NCI-H2196 treated with DMSO at 0.1 percent for 48 hours (cell line): ENCODE results near the gene FAM193B.
A peak's percentile ranks its signal among the peaks of the same experiment; 100 is the strongest.

Source experiments
- DNase-seq: peaks from one replicate; lab custom pipeline; 2025; ENCODE audit not compliant: unreplicated experiment; lab: John Stamatoyannopoulos, UW

The FAM193B gene

DNA sequence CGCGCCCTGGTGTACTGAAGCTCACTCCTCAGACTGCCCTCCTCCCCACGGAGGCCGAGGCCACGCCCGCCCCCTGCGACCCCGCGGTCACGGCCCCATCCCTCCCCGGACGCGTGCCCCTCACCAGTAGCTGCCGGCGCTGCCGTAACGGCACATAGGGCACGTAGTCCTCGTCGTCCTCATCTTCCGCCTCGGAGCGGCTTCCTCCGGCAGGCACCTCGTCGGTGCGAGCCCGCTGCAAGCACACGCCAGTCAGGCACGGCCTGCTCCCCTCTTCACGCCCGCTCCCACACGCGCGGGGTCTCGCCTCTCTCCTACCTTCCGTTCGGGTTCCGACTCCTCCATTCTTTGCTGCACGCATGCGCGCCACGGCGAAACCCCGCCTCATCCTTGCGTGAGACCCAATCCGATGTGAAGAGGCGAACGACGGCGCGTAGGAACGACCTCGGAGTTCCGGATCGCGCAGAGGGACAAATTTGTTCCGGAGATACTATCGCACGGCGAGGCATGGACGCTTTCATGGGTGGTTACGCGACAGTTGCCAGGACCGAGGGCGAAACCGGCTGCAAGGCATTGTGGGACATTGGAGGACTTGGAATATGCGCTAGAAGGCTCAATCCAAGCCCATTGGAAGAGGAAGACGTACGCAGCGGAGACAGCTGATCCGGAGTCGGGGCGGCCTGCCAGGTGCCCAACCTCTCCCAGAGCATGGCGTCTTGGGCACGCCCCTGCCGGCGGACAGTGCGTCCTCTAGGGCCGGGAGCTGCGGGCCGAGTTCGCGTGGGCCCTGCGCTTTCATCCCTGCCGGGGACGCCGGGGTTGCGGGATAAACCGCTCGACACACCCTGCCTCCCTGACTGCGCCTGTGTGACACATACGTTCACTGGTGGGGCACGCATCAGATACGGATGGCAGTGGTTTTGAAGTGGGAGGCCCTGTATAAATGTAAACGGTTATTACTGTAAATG lies 37.5 kb downstream of the FAM193B start, which contains the start of gene DDX41:
TSS of gene DDX41 (minus strand) at position 361 of the 968 bp plus-strand sequence. CDS start at position 345, 16 bp downstream.
- peak; percentile 98 for DNase-seq

DNA sequence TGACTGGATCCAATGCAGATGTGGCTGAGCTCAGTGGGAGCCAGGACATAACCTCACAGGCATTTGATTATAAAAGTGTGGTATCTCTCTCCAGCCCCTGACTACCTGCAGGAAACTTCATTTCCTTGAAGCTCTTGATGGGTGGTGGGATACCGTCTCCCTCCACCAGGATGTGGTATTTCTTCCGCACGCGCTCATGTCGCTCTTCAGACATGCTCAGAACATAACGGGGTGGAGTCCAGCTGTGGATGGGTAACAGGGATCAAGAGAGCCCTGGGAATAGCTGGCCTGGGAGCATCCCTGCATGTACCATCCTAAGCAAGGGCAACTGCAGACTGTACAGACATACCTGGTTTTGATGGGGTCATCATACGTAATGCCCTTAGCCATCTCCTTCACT lies 38.8 kb downstream of the FAM193B start:
- DNase-seq, result no peak

DNA sequence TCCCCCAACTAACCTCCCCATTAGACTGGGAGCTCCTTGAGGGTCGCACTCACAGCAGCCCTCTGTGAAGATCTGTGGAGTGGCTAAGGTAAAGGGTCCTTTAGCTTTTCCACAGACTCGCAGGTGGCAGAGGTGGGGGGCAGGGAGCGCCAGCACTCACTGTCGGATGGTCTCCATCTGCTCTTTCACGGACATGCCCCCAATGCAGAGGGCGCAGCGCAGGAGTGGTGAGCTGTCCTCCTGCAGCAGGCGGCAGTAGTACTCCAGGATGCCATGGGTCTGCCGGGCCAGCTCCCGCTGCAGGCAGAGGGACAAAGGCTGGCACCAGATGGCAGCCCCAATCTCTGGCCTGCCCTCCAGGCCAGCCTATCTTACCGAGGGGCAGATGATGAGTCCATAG lies 39.8 kb downstream of the FAM193B start:
- no peak for DNase-seq

DNA sequence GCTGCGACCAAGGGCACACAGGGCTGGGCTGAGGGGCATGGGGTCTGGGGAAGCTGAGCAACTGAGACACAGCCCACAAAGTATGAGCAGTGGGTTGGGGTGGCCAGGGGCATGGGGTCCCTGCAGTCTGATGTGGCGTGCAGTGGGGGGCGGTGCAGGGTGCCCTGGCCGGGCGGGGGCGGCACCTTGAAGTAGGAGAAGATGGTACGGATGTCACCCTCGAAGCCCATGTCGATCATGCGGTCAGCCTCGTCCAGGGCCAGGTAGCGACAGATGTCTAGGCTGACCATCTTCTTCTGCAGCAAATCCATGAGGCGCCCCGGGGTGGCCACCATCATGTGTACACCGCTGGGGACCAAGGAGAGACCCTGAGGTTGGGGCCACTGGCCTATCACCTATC lies 40.9 kb downstream of the FAM193B start:
- DNase-seq, result no peak

DNA sequence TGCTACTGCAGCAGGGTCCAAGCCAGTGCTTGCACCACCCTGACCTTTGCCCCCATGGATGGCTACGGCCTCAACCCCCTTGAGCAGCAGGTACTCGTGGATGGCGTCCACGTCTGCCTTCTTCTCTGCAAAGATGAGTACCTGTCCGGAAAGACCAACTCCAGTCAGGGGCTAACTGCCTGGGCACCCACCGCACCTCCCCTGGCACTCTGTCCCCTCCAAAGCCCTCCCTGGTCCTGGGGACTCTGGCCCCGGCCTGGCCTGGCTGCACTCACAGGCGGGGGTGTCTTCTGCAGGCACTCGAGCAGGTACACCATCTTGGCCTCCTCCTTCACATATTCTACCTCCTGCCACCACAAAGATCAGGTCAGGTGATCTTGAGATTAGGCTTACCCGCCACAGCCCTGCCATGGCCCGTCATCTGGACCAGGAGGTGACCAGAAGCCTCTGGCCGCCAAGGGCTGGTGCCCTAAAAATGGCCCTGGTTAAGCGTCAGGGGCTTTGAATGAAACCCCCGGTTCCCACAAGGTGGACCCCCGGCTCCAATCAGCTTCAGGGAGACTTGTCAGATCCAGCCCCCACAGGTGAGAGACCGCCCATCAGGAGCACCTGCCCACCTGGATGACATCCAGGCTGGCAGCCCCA lies 41.5 kb downstream of the FAM193B start:
- DNase-seq, result no peak

DNA sequence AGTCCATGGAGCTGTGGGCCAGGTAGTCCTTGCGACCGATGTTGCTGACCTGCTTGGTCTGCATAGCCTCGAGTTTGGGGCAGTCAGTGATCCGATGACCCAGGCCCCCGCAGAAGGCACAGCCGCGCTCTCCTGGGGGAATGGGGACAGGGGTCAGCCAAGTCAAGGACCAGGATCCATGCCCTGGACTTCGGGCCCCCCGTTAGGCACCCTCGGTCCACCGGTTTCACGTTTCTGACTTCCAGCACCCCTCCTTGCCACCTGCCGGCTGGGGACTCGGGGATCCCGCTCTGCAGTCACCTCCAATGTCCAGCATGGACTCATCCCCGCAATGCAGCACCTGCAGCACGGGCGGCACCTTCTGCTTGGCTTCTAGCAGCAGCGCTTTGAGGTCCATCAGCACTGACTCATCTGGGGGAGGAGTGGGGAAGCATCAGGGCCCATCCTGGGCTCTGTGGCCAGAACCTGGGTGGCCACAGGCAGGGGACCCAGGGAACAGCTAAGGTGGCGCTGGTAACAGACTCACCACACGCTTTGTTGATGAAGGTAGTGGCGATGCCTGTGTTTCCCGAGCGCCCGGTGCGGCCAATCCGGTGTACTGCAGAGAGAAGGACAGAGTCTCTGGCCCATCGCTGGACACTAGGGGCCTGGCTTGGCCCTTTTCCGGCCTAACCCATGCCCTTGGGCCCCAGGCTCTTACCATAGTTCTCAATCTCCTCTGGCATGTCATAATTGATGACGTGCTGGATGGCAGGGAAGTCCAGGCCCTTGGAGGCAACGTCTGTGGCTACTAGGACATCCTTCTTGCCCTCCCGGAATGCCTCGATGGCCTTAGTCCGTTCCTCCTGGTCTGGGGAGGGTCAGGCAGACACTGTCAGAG lies 42.3 kb downstream of the FAM193B start:
- no peak for DNase-seq

DNA sequence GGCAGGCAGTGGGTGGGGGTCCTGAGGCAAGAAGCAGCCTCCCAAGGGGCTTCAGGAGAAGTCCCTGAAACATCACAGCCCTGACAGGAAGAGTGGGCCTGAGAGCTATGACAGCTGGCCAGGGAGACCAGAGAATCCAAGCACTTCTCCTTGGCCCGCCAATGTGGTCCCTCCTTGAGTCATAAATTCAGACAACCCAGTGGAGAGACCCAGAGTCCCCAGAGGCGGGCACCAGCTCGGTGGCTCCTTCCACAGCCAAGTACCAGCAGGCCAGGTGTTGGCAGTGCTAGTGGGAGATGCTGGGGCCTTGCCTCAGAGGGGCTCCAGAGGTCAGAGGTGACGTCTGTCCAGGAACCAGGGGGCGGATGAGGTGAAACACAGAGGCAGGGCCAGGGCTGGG lies 43.2 kb downstream of the FAM193B start:
- DNase-seq, result no peak

DNA sequence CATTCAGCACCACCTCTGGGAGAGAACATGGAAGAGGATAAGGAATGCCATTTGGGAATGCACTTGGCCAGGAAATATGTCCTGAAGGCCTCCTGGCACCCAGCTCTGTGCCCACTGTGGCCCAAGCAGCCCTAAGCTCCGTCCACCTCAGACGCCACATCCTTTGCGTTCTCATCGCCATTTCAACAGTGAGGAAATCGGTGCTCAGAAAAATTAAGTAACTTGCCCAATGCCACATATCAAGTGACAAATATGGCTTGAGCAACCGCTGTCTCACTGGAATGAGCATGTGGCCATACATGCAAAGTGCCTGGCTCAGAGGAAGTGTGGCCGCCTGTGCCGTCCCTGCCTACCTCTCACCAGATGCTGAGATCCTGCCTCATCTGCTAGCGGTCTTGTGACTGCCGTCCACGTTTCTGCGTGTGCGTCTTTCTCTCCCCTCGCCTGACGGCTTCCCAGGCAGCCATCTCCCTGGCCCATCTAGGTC lies 43.8 kb downstream of the FAM193B start:
- DNase-seq, result no peak

DNA sequence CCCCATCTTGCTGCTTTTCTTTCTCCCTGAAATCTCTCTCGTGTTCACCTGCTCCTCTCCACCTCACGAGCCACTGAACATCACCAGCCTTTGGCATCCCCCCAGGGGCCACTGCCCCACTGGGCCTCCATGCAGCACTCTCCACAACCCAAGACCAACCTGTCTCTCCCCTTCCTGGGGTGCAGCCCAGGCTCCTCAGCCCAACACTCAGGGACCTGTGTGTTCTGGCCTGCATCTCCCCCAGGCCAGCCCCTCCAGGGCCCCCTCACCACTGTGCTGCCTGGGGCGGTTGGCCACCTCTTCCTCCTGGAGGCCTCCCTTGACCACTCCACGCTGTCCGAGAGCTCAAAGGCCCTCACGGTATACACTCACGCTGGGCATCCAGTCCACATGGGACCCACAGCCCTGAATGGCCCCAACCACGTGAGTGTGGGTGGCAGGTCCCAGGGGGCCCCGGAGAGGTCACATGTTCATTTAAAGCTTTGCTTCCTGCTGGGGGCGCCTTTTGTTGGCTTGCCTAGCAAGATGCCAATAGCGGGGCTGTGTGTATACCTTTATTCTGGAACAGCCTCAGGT lies 44.3 kb downstream of the FAM193B start:
- DNase-seq, result no peak

DNA sequence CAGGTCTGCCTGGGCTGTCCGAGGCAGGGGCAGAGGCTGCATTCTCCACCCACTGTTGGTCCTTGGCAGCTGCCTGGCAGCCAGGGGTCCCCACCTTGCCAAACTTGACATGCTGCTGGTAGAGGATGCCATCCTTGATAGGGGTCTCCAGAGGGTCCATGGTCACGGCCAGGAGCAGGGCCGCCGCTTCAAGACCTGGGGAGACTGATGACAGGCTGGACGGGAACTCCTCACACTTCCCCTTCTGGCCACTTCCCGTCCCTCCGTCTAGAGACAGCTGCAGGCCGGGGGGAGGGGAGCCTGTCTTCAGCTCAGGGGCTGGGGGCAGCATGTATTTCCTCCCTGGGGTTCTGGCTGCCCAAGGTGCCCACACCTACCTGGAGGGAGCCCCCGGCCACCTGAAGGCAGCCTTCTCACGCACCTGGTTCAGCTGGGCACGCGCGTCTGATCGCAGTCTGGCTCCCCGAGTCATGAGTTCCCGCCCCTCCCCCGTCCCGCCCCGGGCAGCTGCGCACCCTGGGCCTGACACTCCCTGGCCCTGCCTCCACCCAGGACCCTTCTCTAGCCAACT lies 44.9 kb downstream of the FAM193B start, which contains the start of gene DOK3:
TSS of gene DOK3 (minus strand) at position 446 of the 571 bp plus-strand sequence. CDS start at position 160, 286 bp downstream.
- DNase-seq, result no peak

DNA sequence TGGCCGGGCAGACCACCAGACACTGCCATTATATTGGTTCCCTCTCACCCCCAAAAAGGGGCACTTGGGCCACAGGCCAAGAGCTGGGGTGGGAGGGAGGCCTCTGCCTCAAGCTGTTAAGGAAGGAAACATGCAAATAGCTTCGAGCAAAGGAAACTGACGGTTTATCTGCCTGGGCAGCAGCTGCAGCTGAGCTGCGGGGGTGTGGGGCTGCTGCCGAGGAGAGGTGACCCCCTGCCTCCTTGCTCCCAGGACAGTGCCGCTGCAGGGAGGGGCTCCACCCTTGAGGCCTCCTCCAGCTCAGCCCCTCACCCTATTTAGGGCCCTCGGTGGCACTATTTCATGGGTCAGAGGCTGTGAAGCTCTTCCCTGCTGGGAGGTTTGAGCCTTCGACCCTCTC lies 45.5 kb downstream of the FAM193B start:
- no peak for DNase-seq

DNA sequence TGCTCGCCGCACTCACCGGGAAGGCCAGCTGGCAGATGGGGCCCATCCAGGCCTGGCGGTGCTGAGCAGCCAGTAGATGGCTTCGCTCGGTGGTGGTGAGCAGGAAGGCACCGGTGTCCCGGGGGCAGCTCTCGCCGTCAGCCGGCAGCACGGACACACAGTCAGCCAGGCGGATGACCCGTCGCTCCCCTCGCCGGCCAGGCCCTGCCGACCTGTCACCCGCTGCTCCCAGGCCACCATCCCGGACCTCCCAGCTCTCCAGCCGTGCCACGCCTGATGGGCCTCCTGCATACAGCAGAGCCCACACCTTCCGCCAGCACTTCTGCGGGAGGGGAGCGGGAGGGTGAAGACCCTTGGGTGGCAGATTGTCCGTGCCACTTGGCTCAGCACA lies 46.1 kb downstream of the FAM193B start:
- DNase-seq, result no peak

DNA sequence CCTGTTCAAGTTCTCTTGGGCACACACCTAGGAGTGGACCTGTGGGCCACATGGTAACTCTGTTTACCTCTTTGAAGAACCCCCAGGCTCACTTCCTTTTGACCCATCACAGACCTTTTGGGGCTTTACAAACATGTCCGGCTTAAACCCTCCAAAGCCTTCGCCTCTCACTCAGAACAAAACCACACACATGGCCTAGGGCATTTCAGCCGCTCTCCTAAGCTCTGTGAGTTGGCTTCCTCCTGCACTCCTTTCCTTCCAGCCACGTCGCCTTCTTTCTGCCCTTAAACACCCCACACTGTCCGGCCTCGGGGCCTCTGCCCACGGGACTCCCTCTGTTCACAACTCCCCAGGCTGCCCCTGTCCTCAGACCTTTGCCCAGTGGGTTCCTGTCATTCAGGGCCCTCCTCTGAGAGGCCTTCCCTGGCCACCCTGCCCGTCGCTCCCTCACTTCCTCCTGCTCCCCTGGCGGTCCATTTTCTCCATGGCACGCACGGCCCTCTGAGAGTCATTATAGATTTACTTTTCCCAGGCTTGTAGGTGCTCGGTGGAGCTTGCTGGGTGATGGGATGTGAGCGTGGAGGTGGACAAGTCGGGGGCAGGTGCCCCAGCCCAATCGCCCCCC lies 46.7 kb downstream of the FAM193B start:
- DNase-seq, result no peak

DNA sequence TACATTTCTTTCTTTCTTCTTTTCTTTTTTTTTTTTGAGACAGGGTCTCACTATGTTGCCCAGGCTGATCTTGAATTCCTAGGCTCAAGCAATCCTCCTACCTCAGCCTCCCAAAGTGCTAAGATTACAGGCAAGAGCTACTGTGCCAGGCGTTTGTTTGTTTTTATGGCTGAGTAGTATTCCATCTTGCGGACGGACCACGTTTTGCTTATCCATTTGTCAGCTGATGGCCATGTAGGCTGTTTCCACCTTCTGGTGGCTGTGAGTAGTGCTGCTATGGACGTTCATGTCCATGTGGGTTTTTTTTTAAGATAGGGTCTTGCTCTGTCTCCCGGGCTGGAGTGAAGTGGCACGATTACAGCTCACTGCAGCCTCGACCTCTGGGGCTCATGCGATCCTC lies 47.2 kb downstream of the FAM193B start:
- no peak for DNase-seq

DNA sequence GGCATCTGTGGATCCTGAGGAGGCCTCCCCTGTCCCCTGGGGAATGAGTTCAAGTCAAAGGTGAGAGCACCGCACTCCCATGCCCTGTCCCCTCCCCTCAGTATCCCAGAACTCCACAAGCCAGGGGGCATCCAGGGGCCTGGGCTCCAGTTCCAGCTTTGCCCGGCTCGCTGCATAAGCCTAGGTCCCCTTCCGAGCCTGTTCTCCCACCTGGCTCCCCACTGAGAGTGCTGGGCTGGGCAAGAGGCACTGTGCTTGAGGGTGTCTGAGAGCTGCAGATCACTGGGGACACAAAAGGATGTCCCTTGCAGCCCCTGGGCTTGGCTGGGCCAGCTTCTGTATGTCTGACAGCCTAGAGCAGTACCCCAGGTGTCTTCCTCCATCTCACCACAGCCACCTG lies 49.3 kb downstream of the FAM193B start:
- no peak for DNase-seq

DNA sequence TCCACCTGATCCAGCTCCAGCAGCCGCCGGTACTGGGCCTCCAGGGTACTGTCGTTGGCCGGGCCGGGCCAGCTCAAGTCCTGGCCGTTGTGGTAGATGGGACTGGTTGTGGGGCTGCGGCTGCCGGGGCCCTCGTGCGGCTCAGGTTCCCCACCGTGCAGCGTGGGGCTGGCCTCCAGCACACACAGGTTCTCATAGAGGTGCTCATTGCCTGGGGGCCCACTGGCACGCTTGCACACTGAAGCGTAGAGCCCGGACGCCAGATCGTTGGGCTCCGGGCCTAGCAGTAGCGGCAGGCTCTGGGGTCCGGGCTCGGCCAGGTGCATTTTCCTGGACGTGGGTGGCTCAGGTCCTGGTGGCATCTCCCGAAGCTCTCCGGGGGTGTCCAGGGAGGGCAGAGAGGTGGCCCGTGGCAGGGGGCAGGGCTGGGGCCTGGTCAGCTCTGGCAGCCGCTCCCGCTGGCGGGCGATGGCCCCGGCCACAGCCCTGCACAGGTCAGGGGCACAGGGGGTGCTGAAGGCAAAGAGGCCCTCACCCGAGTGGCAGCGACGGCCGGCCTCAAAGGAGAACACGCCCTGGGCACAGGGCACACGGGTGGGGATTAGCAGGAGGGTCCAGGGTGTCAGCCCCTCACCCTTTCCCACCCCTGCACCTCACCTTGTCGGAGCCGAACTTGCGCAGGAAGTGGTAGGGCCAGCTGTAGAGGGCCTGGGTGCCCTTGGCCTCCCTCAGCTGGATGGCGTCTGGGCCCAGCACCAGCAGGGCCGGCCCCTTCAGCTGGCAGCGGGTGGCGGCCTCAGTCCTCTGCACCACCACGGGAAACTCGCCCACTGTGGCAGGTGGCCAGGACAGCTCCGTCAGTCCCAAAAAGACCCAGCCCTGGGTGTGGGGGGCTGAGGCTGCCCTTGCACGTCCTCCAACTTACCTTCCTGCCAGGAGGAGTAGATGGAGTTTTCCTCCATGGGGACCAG lies 50.0 kb downstream of the FAM193B start:
- DNase-seq, result no peak

DNA sequence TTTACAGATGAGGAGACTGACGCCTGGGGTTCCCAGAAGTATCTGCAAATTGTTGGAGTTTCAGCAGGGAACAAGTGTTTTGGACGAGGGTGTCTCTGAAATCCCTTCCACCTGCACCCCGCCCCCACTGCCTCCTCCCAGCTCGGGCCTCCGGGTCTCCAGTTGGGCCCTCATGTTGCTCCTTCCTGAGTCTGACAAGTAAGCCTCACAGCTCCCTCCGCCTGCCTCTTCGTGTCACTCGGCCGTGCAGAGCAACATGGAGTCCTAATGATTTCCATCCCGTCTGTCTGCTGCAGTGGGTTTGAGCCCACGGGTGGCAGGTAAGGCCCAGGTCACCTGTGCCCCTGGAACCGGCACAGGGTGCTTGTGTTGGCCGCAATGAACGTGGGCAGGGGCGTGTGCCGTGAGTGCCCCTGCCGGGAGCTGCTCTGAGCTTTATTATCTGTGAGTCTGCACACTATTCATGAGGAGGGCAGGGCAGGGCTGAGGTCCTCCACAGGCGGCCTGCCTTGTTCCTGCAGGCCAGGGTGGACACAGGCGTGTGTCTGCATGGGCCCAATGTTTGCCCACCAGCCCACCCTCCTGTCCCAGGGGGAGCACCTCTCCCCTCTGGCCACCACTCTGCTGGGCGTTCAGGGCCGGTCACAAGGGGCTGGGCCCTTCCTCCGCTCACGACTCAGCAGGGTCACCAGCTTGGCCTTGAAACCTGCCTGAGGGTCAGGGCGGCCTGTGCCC lies 50.8 kb downstream of the FAM193B start:
- DNase-seq, result no peak

DNA sequence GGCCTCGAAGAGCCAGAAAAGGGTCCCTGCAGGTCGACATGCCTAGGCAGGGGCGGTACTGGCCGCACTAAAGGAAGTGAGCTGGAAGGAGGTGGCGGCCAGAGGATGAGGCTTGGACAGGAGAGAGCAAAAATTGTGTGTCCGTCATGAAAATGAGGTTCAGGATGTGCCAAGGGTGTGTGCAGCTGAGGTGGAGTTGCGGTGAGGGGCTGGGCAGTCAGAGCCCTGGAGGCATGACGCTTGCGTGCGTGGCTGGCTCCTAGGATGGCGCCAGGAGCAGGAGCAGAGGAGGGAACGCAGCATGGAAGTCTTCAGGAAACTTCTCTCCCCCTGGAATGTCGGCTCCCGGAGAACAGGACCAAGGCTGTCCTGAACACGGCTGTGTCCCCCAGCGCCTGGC lies 51.5 kb downstream of the FAM193B start:
- no peak for DNase-seq
